ENCODE measurements around the gene ABCB1. TPM values are rescaled to one million over a fixed set of nuclear protein-coding genes. Genes with fewer than 3 reads are reported as not detected.
"Not testable (repeated sequence)": the region's sequence is repeated elsewhere in the genome, so short reads cannot be mapped to it uniquely, and the experiment has no call there.

ABCB1 gene
- total RNA-seq, 1 experiment from 2014 or later: 4.5 TPM

- no peak for DNase-seq (ENCODE audit: extremely low read depth, low read depth)
These were observed 125.9 kb downstream of the ABCB1 start for GRCh38 chr7:87474533-87475358.

- no peak for DNase-seq (ENCODE audit: extremely low read depth, low read depth)
These were observed 126.7 kb downstream of the ABCB1 start for GRCh38 chr7:87473986-87474385.

- DNase-seq (ENCODE audit: extremely low read depth, low read depth): no peak
These were observed 127.5 kb downstream of the ABCB1 start for GRCh38 chr7:87473192-87473591.

GRCh38 chr7:87471473-87471872 is 129.2 kb downstream of the ABCB1 start:
- no peak for DNase-seq (ENCODE audit: extremely low read depth, low read depth)

GRCh38 chr7:87469204-87469603 is 131.5 kb downstream of the ABCB1 start:
- DNase-seq (ENCODE audit: extremely low read depth, low read depth): not testable (repeated sequence)

GRCh38 chr7:87465534-87465880 is 135.2 kb downstream of the ABCB1 start:
- not testable (repeated sequence) for DNase-seq (ENCODE audit: extremely low read depth, low read depth)

GRCh38 chr7:87464830-87465533 is 135.7 kb downstream of the ABCB1 start:
- peak; percentile 11 for DNase-seq (ENCODE audit: extremely low read depth, low read depth)

- DNase-seq (ENCODE audit: extremely low read depth, low read depth): no peak
These were observed 136.7 kb downstream of the ABCB1 start for GRCh38 chr7:87463982-87464381.

GRCh38 chr7:87460444-87460843 is 140.2 kb downstream of the ABCB1 start:
- DNase-seq (ENCODE audit: extremely low read depth, low read depth): not testable (repeated sequence)

GRCh38 chr7:87459941-87460340 is 140.7 kb downstream of the ABCB1 start:
- DNase-seq (ENCODE audit: extremely low read depth, low read depth): no peak

- no peak for DNase-seq (ENCODE audit: extremely low read depth, low read depth)
These were observed 142.5 kb downstream of the ABCB1 start for GRCh38 chr7:87458148-87458547.

GRCh38 chr7:87456247-87456646 is 144.4 kb downstream of the ABCB1 start:
- DNase-seq (ENCODE audit: extremely low read depth, low read depth): no peak

Other genes starting within 250 kb of the ABCB1 start
- gene ABCB4, start 125.2 kb downstream of the ABCB1 start, total RNA-seq (2014; rRNA removed; shearing (Covaris generic)): 0.07 TPM in 1 of 2 replicates, not detected in the other
- 0.06 and 0.32 TPM in 2 replicates for gene RUNDC3B, start 27.5 kb upstream of the ABCB1 start, total RNA-seq (2014; rRNA removed; shearing (Covaris generic))